GM12891 (cell line): Measurements from ENCODE around the gene DRD5.

ENCODE experiments used
- PAX5 ChIP-seq: IDR thresholded peaks from 2 replicates; pipeline ENCODE4 v1.6.1; 2011; ENCODE audit warnings: low read length, moderate library complexity, mild to moderate bottlenecking; ENCODE audit not compliant: insufficient read depth, severe bottlenecking
- POLR2A ChIP-seq: IDR thresholded peaks from 2 replicates; pipeline ENCODE4 v1.6.1; 2011; ENCODE audit warnings: low read depth, low read length, control low read depth
- POLR2AphosphoS5 ChIP-seq: IDR thresholded peaks from 2 replicates; pipeline ENCODE4 v1.6.1; 2011; ENCODE audit warnings: low read depth, low read length, control low read depth

GRCh38 chr4:9764155-9764696 is 17.2 kb upstream of the DRD5 start:
- TF ChIP-seq POLR2A (no peak), POLR2AphosphoS5 (no peak), PAX5 (no peak)
